ENCODE results near the gene CLCA2. TPM values are rescaled to one million over a fixed set of nuclear protein-coding genes. Genes with fewer than 3 reads are reported as not detected.

Gene CLCA2
- total and polyA plus RNA-seq, 2 of the 8 experiments (the other 6 are each of a cell fraction or from before 2014, with no cell fraction given) = not detected

DNA sequence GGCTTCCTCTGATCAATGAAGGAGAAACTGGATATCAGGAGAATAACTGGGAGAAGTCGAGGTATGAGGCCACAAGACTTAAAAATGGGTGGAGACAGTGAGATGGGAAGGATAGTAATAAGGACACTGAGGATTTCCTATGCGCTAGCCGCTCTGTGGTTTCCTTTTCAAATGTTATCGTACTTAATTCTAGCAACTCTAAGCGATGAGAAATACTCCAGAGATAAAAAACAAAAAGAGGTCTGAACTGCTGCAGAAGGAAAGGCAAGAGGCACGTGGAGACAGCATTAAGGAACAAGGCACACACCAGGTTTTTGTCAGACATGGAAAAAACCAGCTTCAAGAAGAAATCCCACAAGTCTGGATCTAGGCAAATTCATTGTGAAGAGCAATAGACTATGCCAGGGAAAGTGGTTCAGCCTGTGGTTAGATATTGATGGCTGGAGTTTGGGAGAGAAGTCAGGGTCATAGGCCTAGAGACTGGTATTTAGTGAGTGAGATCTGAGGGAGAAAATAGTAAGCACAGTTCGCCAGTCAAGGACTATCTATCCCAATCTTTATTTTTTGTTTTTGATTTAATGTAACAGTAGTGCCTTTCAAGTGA is 5.3 kb downstream of the CLCA2 start:
- H3K4me3 ChIP-seq (ENCODE audit: extremely low read depth in 1 of 4, insufficient read depth in 2 of 4, low read depth in 3 of 4, low read length in 4 of 4) = no peak overlapping the region
- H2BK20ac ChIP-seq (ENCODE audit: low read length) = no peak overlapping the region
- no peak overlapping the region for H3K27ac ChIP-seq (ENCODE audit: low read depth, low read length)
- H3K79me2 ChIP-seq (ENCODE audit: control insufficient read depth in 1 of 2, insufficient read depth in 2 of 2, low read length in 2 of 2) = no peaks in the 10 kb centered on the region
- H3K23ac ChIP-seq (ENCODE audit: insufficient read length) = no peak overlapping the region
- H4K5ac ChIP-seq (ENCODE audit: insufficient read length, low read depth, low read length) = no peak overlapping the region
- H3K4ac ChIP-seq (replicated peaks; ENCODE audit: insufficient read length, low read depth, low read length) = no peak overlapping the region
- no peak overlapping the region for H2AK5ac ChIP-seq (ENCODE audit: low read depth, low read length)
- H2BK15ac ChIP-seq (ENCODE audit: low read length) = no peak overlapping the region
- FAIRE-seq (no peak), DNase-seq (ENCODE audit: low read depth in 1 of 2, low spot score in 2 of 2) (no peak)
- ChIA-PET POLR2A (ENCODE audit: partially characterized antibody) (no interaction called here), CTCF (ENCODE audit: partially characterized antibody) (interaction anchor here (0.6 to 2.4 kb wide), 4 partner anchors 13 to 1901 kb away, joined by 3 to 7 read pairs (median 5); no protein-coding TSS in a partner anchor)
- H3K9me3 ChIP-seq (ENCODE audit: insufficient read depth in 2 of 2, low read depth in 1 of 2, low read length in 1 of 2) = no peaks in the 10 kb centered on the region
- no peak overlapping the region for H2AFZ ChIP-seq (ENCODE audit: low read length)
- H2BK12ac ChIP-seq (ENCODE audit: low read depth, low read length) = no peak overlapping the region
- H3K27me3 ChIP-seq (replicated peaks in 1 of 4; ENCODE audit: control insufficient read depth in 3 of 4, extremely low read depth in 1 of 4, insufficient read depth in 3 of 4, low read length in 3 of 4) = no peaks in the 10 kb centered on the region
- H3K56ac ChIP-seq (replicated peaks; ENCODE audit: insufficient read length, low read depth, low read length) = no peak overlapping the region
- no peak overlapping the region for H3K9ac ChIP-seq (replicated peaks in 1 of 4; ENCODE audit: extremely low read depth in 1 of 4, low read depth in 3 of 4, low read length in 3 of 4)
- no peak overlapping the region for H3K14ac ChIP-seq (ENCODE audit: insufficient read length)
- H4K8ac ChIP-seq (ENCODE audit: extremely low read depth, insufficient read depth, low read length) = no peak overlapping the region
- TF ChIP-seq POU5F1 (IDR thresholded peaks at IDR 0.05; ENCODE audit: low read depth, low read length) (no peak), ZNF274 (IDR thresholded peaks at IDR 0.05; ENCODE audit: borderline replicate concordance, extremely low read depth, low read length) (no peak), KDM5A (IDR thresholded peaks at IDR 0.05; ENCODE audit: low read length) (no peak), SP4 (IDR thresholded peaks at IDR 0.05; ENCODE audit: low read length) (no peak), CREB1 (IDR thresholded peaks at IDR 0.05) (no peak)
- H2BK5ac ChIP-seq (ENCODE audit: low read depth, low read length) = no peak overlapping the region
- no peak overlapping the region for H3K18ac ChIP-seq (ENCODE audit: extremely low read depth, low read length)
- no peaks in the 10 kb centered on the region for H3K79me1 ChIP-seq (ENCODE audit: low read depth, low read length)
- H3K4me1 ChIP-seq (replicated peaks in 1 of 4; ENCODE audit: control insufficient read depth in 3 of 4, insufficient read depth in 4 of 4, low read length in 3 of 4) = no peaks in the 10 kb centered on the region
- peaks cover 3% of the 10 kb centered on the region; the same call in 1 of the 2 replicates for H3K23me2 ChIP-seq (ENCODE audit: low read depth, low read length)
- H3K36me3 ChIP-seq (ENCODE audit: control insufficient read depth in 2 of 4, insufficient read depth in 4 of 4, low read length in 3 of 4) = no peaks in the 10 kb centered on the region
- no peak overlapping the region for H4K91ac ChIP-seq (replicated peaks; ENCODE audit: insufficient read length, low read length)
- WGBS, 2 experiments (ENCODE audit: extremely low coverage in 1 of 2, insufficient coverage in 1 of 2, insufficient read length in 1 of 2, insufficient replicate concordance in 2 of 2, low coverage in 1 of 2, low lambda C conversion rate in 2 of 2, missing lambda C conversion rate in 1 of 2) = 88% methylated on average over 7 of the region's 7 CpGs; no CpG with 5 or more reads in 1 of the 2 experiments
- H3K4me2 ChIP-seq (ENCODE audit: insufficient read depth in 1 of 2, low read depth in 2 of 2, low read length in 2 of 2) = no peak overlapping the region
- no peak overlapping the region for H2BK120ac ChIP-seq (replicated peaks; ENCODE audit: low read depth, low read length)
- no peaks in the 10 kb centered on the region for H4K20me1 ChIP-seq (replicated peaks in 1 of 2; ENCODE audit: control insufficient read depth in 1 of 2, insufficient read depth in 2 of 2, low read length in 2 of 2)

Data from H1 (cell line).